ENCODE results near the gene ARF6.
"Not testable (repeated sequence)": the region's sequence is repeated elsewhere in the genome, so short reads cannot be mapped to it uniquely, and the experiment has no call there.

Gene ARF6

GRCh38 chr14:49893309-49894213, 679 bp downstream of the ARF6 start:
- peaks cover 0 to 54% (median 29%) of the 10 kb centered on the region in 4 donors for H3K4me1 ChIP-seq
- H3K27me3 ChIP-seq: no peaks in the 10 kb centered on the region
- TF ChIP-seq CTCF (IDR thresholded peaks at IDR 0.05): no peak
- H3K4me3 ChIP-seq: peak overlapping the region; percentile 84 to 93
- no peaks in the 10 kb centered on the region for H3K9me3 ChIP-seq
- intact Hi-C loops (cut with DNase I; ENCODE audit: low total_unique reads): loop anchor here (5.0 kb wide), 1 partner anchor 89 kb away; no protein-coding TSS in a partner anchor
- H3K27ac ChIP-seq: peak overlapping the region; percentile 95 to 99
- peaks cover 0 to 18% (median 4%) of the 10 kb centered on the region in 3 donors for H3K36me3 ChIP-seq
- peak; percentile 49 to 76 for DNase-seq

- peaks cover 0 to 18% (median 4%) of the 10 kb centered on the region in 3 donors for H3K36me3 ChIP-seq
- not testable (repeated sequence) for H3K27me3 ChIP-seq, H3K9me3 ChIP-seq, DNase-seq
- peaks cover 0 to 63% (median 30%) of the 10 kb centered on the region in 4 donors for H3K4me1 ChIP-seq
- intact Hi-C loops (cut with DNase I; ENCODE audit: low total_unique reads): loop anchor here (5.0 kb wide), 1 partner anchor 88 kb away; no protein-coding TSS in a partner anchor
- peak overlapping the region; percentile 95 to 99 for H3K27ac ChIP-seq
- H3K4me3 ChIP-seq: peak overlapping the region; percentile 84 to 93
These were observed 1.6 kb downstream of the ARF6 start for GRCh38 chr14:49894214-49895107.

- no peak for DNase-seq
- H3K27ac ChIP-seq: peak overlapping the region in 1 of 2 donors; percentile 95
- peaks cover 0 to 18% (median 4%) of the 10 kb centered on the region in 3 donors for H3K36me3 ChIP-seq
- intact Hi-C loops (cut with DNase I; ENCODE audit: low total_unique reads): no loop called here
- H3K4me1 ChIP-seq: peaks cover 0 to 64% (median 30%) of the 10 kb centered on the region in 4 donors
- no peak for TF ChIP-seq CTCF (IDR thresholded peaks at IDR 0.05)
- H3K27me3 ChIP-seq: no peaks in the 10 kb centered on the region
- peak overlapping the region; percentile 84 to 93 for H3K4me3 ChIP-seq
- no peaks in the 10 kb centered on the region for H3K9me3 ChIP-seq
These were observed 2.6 kb downstream of the ARF6 start for GRCh38 chr14:49895480-49895879.

- intact Hi-C loops (cut with DNase I; ENCODE audit: low total_unique reads): not testable (repeated sequence)
These were observed 3.4 kb downstream of the ARF6 start for GRCh38 chr14:49896272-49896671.

GRCh38 chr14:49896966-49897365, 4.1 kb downstream of the ARF6 start:
- H3K27ac ChIP-seq: peak overlapping the region in 1 of 2 donors; percentile 95
- no peaks in the 10 kb centered on the region for H3K9me3 ChIP-seq
- H3K27me3 ChIP-seq: no peaks in the 10 kb centered on the region
- H3K4me1 ChIP-seq: peaks cover 0 to 60% (median 26%) of the 10 kb centered on the region in 4 donors
- no peak for DNase-seq
- no peak for TF ChIP-seq CTCF (IDR thresholded peaks at IDR 0.05)
- peak overlapping the region; percentile 0 to 93 for H3K4me3 ChIP-seq
- intact Hi-C loops (cut with DNase I; ENCODE audit: low total_unique reads): no loop called here
- H3K36me3 ChIP-seq: peaks cover 0 to 18% (median 4%) of the 10 kb centered on the region in 3 donors

More at GRCh38 chr14:49896272-49896671, 3.4 kb downstream of the ARF6 start:
- not testable (repeated sequence) for DNase-seq, H3K9me3 ChIP-seq, H3K27me3 ChIP-seq
- peaks cover 0 to 18% (median 4%) of the 10 kb centered on the region in 3 donors for H3K36me3 ChIP-seq
- peak overlapping the region; percentile 84 to 93 for H3K4me3 ChIP-seq
- peaks cover 0 to 64% (median 30%) of the 10 kb centered on the region in 4 donors for H3K4me1 ChIP-seq
- H3K27ac ChIP-seq: peak overlapping the region in 1 of 2 donors; percentile 95

GRCh38 chr14:49897414-49897813, 4.5 kb downstream of the ARF6 start:
- Histone ChIP-seq H3K4me3 (peak overlapping the region in 1 of 2 donors; percentile 0), H3K36me3 (peaks cover 0 to 18% (median 4%) of the 10 kb centered on the region in 3 donors)
- intact Hi-C loops (cut with DNase I; ENCODE audit: low total_unique reads): no loop called here

More at GRCh38 chr14:49897414-49897813, 4.5 kb downstream of the ARF6 start:
- peak overlapping the region in 1 of 2 donors; percentile 95 for H3K27ac ChIP-seq
- peaks cover 0 to 57% (median 25%) of the 10 kb centered on the region in 4 donors for H3K4me1 ChIP-seq
- H3K9me3 ChIP-seq: no peaks in the 10 kb centered on the region
- TF ChIP-seq CTCF (IDR thresholded peaks at IDR 0.05): no peak
- no peaks in the 10 kb centered on the region for H3K27me3 ChIP-seq
- DNase-seq: no peak

Data from tibial artery (tissue), 4 donors.